GM12878 (cell line): Measurements from ENCODE around the gene C6orf120. TPM values are rescaled to one million over a fixed set of nuclear protein-coding genes. Genes with fewer than 3 reads are reported as not detected.

Source experiments
- BACH1 ChIP-seq: fragments of 450-650 bp; IDR thresholded peaks from 2 replicates; pipeline ENCODE4 v1.6.1; 2017; ENCODE audit warnings: mild to moderate bottlenecking, borderline replicate concordance
- CBFB ChIP-seq: IDR thresholded peaks from 2 replicates; pipeline ENCODE4 v1.6.1; 2016; ENCODE audit warnings: antibody characterized with exemption, low read depth
- CREM ChIP-seq: IDR thresholded peaks from 2 replicates; pipeline ENCODE4 v1.6.1; 2014; ENCODE audit warnings: antibody characterized with exemption, low read depth
- EZH2 ChIP-seq: IDR thresholded peaks from 2 replicates; pipeline ENCODE4 v1.6.1; 2012; ENCODE audit warnings: low read depth, mild to moderate bottlenecking, control low read depth, inconsistent platforms, low read length, borderline replicate concordance; ENCODE audit not compliant: control insufficient read depth
- FOXM1 ChIP-seq: IDR thresholded peaks from 2 replicates; pipeline ENCODE4 v1.6.1; 2012; ENCODE audit warnings: low read depth, mild to moderate bottlenecking, inconsistent platforms, low read length, moderate library complexity
- GATAD2B ChIP-seq: fragments of 450-650 bp; conservative IDR thresholded peaks from 2 replicates; pipeline ENCODE4 v1.6.1; 2017; ENCODE audit warnings: low read depth, mild to moderate bottlenecking, moderate library complexity
- MYC ChIP-seq: IDR thresholded peaks from 2 replicates; pipeline ENCODE4 v1.6.1; 2011; ENCODE audit warnings: mild to moderate bottlenecking, low read length, moderate library complexity, inconsistent platforms; ENCODE audit not compliant: insufficient read depth, insufficient replicate concordance, insufficient read length, severe bottlenecking
- NRF1 ChIP-seq: conservative IDR thresholded peaks from 2 replicates; pipeline ENCODE4 v1.6.1; 2011; ENCODE audit warnings: mild to moderate bottlenecking, low read depth, low read length, improper control_type of control experiment
- PAX5 ChIP-seq: IDR thresholded peaks from 2 replicates; pipeline ENCODE4 v1.6.1; 2011; ENCODE audit warnings: low read depth, low read length, borderline replicate concordance
- RAD21 ChIP-seq: IDR thresholded peaks from 2 replicates; pipeline ENCODE4 v1.6.1; 2011; ENCODE audit warnings: mild to moderate bottlenecking, low read depth, low read length, moderate library complexity; ENCODE audit not compliant: insufficient read depth
- SMAD1 ChIP-seq: fragments of 450-650 bp; IDR thresholded peaks from 2 replicates; pipeline ENCODE4 v1.6.1; 2018; ENCODE audit warnings: mild to moderate bottlenecking, low read depth; ENCODE audit not compliant: partially characterized antibody
- TBL1XR1 ChIP-seq: IDR thresholded peaks from 2 replicates; pipeline ENCODE4 v1.6.1; 2012; ENCODE audit warnings: low read depth, low read length, improper control_type of control experiment
- YY1 ChIP-seq: IDR thresholded peaks from 2 replicates; pipeline ENCODE4 v1.6.1; 2011; ENCODE audit warnings: low read depth, mild to moderate bottlenecking, low read length
- ZBED1 ChIP-seq: IDR thresholded peaks from 2 replicates; pipeline ENCODE4 v1.6.1; 2016; ENCODE audit warnings: borderline replicate concordance
- ZZZ3 ChIP-seq: IDR thresholded peaks from 2 replicates; pipeline ENCODE4 v1.6.1; 2011; ENCODE audit warnings: low read depth; ENCODE audit not compliant: control insufficient read depth, insufficient read length
- polyA plus RNA-seq, 11 experiments: library from polyadenylated mRNA; depleted of rRNA in 4 of 11; unstranded in 6 of 11; stranded (reverse) in 5 of 11; fragments of >200 nt; fragmentation: Nextera tagmentation in 4 of 11; fragmentation: Illumina TruSeq in 1 of 11; extraction: Ambion mirVana in 4 of 11; extraction: Trizol in 1 of 11; gene quantifications; 1 replicate in 1 of 11; 2 replicates in 10 of 11; pipeline versions ENCODE4 v1.2.1 to v1.2.3, GENCODE V29; 2011 to 2016; ENCODE audit warnings: inconsistent platforms in 2 of 11, missing spikeins in 2 of 11, low read depth in 1 of 11
- total RNA-seq, 4 experiments: library from RNA; depleted of rRNA in 3 of 4; stranded (reverse); fragments of >200 nt in 3 of 4; fragmentation: Illumina TruSeq in 1 of 4; extraction: Trizol in 1 of 4; gene quantifications; 2 replicates each; pipeline versions ENCODE4 v1.2.1 to v1.2.3, GENCODE V29; 2013 to 2021
- TF ChIP-seq, protein P1 (sequence below): IDR thresholded peaks from 2 replicates; pipeline ENCODE4 v1.6.1; 2012; ENCODE audit warnings: low read depth, low read length, improper control_type of control experiment
- TF ChIP-seq, protein P2 (sequence below): fragments of 450-650 bp; IDR thresholded peaks from 2 replicates; pipeline ENCODE4 v1.6.1; 2018; ENCODE audit warnings: borderline replicate concordance, mild to moderate bottlenecking; ENCODE audit not compliant: partially characterized antibody
- TF ChIP-seq, protein P3 (sequence below): fragments of 450-650 bp; IDR thresholded peaks from 2 replicates; pipeline ENCODE4 v1.6.1; 2014; ENCODE audit warnings: mild to moderate bottlenecking
- TF ChIP-seq, protein P4 (sequence below): IDR thresholded peaks from 2 replicates; pipeline ENCODE4 v1.6.1; 2012; ENCODE audit warnings: low read depth, low read length, improper control_type of control experiment
- TF ChIP-seq, protein P5 (sequence below): fragments of 150-350 bp; IDR thresholded peaks from 2 replicates; pipeline ENCODE4 v1.6.1; 2016; ENCODE audit warnings: low read depth, low read length

C6orf120 gene
- total and polyA plus RNA-seq, 10 of the 15 experiments (the other 5 are each of a cell fraction or from before 2014, with no cell fraction given) = 3.6 to 23.9 (median 18.2) TPM

DNA sequence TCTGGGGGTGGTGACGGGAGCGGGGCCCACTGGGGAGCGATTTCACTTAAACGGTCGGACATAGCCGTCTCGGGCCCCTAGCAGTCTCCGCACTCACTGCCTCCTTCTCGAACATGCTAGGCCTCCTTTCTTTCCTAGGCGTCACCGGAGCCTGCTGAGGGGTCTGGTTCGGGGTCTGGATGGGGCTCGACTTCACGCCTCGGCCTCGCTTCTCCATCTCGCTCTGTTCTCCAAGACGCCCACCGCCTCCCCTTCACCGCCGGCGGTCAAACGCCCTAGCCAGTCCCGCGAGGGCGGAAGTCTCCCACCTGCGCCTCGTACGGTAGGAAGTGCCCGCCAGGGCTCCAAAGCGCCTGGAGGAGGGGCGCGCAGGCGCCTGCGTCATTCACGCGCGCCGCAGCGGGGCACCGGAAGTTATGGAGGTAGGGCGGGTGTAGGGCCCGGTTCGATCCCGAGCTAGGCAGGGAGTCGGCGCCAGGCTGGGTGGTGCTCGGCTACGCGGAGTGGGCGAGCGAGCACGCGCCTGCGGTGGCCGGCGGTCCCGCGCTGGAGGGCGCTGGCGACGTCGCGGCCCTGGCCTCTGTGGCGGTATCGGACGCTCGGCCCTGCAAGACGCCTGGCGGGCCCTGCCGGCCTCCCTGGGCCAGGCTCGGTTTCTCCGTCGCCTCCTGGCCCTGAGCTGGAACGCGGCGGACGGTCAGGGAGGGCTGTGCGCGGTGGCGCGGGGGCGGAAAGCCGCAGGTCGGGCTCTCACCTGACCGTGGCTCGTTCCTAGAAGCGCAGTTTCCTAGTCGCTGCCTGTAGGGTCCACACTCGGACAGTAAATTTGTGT is 49.5 kb downstream of the C6orf120 start, which contains the start of the genes DYNLT2 and ERMARD (continued):
- TF ChIP-seq, protein P1, sequence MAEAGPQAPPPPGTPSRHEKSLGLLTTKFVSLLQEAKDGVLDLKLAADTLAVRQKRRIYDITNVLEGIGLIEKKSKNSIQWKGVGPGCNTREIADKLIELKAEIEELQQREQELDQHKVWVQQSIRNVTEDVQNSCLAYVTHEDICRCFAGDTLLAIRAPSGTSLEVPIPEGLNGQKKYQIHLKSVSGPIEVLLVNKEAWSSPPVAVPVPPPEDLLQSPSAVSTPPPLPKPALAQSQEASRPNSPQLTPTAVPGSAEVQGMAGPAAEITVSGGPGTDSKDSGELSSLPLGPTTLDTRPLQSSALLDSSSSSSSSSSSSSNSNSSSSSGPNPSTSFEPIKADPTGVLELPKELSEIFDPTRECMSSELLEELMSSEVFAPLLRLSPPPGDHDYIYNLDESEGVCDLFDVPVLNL = peak; percentile 35; the same call in 1 of the 2 replicates
- TF ChIP-seq CBFB (peak; percentile 70; the same call in 1 of the 2 replicates), FOXM1 (no peak), ZZZ3 (no peak), MYC (peak; percentile 70), GATAD2B (peak; percentile 98), EZH2 (no peak), CREM (peak; percentile 99), PAX5 (peak; percentile 44; the same call in 1 of the 2 replicates), TBL1XR1 (no peak; the same call in 1 of the 2 replicates), YY1 (peak; percentile 93), ZBED1 (no peak; the same call in 1 of the 2 replicates), NRF1 (no peak), SMAD1 (peak; percentile 29), RAD21 (no peak), BACH1 (peak; percentile 72)
- TF ChIP-seq, protein P2, sequence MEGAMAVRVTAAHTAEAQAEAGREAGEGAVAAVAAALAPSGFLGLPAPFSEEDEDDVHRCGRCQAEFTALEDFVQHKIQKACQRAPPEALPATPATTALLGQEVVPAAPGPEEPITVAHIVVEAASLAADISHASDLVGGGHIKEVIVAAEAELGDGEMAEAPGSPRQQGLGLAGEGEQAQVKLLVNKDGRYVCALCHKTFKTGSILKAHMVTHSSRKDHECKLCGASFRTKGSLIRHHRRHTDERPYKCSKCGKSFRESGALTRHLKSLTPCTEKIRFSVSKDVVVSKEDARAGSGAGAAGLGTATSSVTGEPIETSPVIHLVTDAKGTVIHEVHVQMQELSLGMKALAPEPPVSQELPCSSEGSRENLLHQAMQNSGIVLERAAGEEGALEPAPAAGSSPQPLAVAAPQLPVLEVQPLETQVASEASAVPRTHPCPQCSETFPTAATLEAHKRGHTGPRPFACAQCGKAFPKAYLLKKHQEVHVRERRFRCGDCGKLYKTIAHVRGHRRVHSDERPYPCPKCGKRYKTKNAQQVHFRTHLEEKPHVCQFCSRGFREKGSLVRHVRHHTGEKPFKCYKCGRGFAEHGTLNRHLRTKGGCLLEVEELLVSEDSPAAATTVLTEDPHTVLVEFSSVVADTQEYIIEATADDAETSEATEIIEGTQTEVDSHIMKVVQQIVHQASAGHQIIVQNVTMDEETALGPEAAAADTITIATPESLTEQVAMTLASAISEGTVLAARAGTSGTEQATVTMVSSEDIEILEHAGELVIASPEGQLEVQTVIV = peak; percentile 71
- TF ChIP-seq, protein P3, sequence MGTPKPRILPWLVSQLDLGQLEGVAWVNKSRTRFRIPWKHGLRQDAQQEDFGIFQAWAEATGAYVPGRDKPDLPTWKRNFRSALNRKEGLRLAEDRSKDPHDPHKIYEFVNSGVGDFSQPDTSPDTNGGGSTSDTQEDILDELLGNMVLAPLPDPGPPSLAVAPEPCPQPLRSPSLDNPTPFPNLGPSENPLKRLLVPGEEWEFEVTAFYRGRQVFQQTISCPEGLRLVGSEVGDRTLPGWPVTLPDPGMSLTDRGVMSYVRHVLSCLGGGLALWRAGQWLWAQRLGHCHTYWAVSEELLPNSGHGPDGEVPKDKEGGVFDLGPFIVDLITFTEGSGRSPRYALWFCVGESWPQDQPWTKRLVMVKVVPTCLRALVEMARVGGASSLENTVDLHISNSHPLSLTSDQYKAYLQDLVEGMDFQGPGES = no peak
- TF ChIP-seq, protein P4, sequence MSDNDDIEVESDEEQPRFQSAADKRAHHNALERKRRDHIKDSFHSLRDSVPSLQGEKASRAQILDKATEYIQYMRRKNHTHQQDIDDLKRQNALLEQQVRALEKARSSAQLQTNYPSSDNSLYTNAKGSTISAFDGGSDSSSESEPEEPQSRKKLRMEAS = peak; percentile 48
- TF ChIP-seq, protein P5, sequence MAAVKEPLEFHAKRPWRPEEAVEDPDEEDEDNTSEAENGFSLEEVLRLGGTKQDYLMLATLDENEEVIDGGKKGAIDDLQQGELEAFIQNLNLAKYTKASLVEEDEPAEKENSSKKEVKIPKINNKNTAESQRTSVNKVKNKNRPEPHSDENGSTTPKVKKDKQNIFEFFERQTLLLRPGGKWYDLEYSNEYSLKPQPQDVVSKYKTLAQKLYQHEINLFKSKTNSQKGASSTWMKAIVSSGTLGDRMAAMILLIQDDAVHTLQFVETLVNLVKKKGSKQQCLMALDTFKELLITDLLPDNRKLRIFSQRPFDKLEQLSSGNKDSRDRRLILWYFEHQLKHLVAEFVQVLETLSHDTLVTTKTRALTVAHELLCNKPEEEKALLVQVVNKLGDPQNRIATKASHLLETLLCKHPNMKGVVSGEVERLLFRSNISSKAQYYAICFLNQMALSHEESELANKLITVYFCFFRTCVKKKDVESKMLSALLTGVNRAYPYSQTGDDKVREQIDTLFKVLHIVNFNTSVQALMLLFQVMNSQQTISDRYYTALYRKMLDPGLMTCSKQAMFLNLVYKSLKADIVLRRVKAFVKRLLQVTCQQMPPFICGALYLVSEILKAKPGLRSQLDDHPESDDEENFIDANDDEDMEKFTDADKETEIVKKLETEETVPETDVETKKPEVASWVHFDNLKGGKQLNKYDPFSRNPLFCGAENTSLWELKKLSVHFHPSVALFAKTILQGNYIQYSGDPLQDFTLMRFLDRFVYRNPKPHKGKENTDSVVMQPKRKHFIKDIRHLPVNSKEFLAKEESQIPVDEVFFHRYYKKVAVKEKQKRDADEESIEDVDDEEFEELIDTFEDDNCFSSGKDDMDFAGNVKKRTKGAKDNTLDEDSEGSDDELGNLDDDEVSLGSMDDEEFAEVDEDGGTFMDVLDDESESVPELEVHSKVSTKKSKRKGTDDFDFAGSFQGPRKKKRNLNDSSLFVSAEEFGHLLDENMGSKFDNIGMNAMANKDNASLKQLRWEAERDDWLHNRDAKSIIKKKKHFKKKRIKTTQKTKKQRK = no peak
